Left ventricle myocardium inferior (tissue), 1 donor: ENCODE results near the gene SPATA25. TPM values are rescaled to one million over a fixed set of nuclear protein-coding genes. Genes with fewer than 3 reads are reported as not detected.

Source experiments
- DNase-seq: peaks from one replicate; pipeline ENCODE4 v3.0.0-alpha.2; 2020
- H3K27ac ChIP-seq: fragments of 200-600 bp; replicated peaks from 2 replicates; pipeline ENCODE4 v1.8.0; 2021
- H3K27me3 ChIP-seq: fragments of 200-600 bp; 2 replicates; pipeline ENCODE4 v1.8.0; 2021; ENCODE audit warnings: low read depth
- H3K36me3 ChIP-seq: fragments of 200-600 bp; 2 replicates; pipeline ENCODE4 v1.8.0; 2021
- H3K4me1 ChIP-seq: fragments of 200-600 bp; 2 replicates; pipeline ENCODE4 v1.8.0; 2021
- H3K4me3 ChIP-seq: fragments of 200-600 bp; 2 replicates; pipeline ENCODE4 v1.8.0; 2021; ENCODE audit warnings: mild to moderate bottlenecking, moderate library complexity
- H3K9me3 ChIP-seq: fragments of 200-600 bp; replicated peaks from 2 replicates; pipeline ENCODE4 v1.8.0; 2021
- intact Hi-C: fragments of 100-400 bp; cut with micrococcal nuclease; formaldehyde crosslinking; loops from one replicate; pipeline ENCODE4 v1.11.0; 2022
- total RNA-seq: library from RNA; stranded (reverse); fragmentation: NEBNext Ultra II Directional; extraction: Animal tissue kit (Norgen Biotek cat#: 25700); gene quantifications from one replicate; pipeline ENCODE4 v1.2.1, GENCODE V29; 2021
- TF ChIP-seq, protein P1 (sequence below): fragments of 200-600 bp; IDR thresholded peaks from 2 replicates; pipeline ENCODE4 v1.8.0; 2021; ENCODE audit warnings: antibody characterized with exemption, mild to moderate bottlenecking, borderline replicate concordance
- donor health status: DM: no; HTN: yes; CAD: no; lungs with severe emphysema.

SPATA25 gene
- total RNA-seq, 1 donor from 2014 or later, result 2.4 TPM

DNA sequence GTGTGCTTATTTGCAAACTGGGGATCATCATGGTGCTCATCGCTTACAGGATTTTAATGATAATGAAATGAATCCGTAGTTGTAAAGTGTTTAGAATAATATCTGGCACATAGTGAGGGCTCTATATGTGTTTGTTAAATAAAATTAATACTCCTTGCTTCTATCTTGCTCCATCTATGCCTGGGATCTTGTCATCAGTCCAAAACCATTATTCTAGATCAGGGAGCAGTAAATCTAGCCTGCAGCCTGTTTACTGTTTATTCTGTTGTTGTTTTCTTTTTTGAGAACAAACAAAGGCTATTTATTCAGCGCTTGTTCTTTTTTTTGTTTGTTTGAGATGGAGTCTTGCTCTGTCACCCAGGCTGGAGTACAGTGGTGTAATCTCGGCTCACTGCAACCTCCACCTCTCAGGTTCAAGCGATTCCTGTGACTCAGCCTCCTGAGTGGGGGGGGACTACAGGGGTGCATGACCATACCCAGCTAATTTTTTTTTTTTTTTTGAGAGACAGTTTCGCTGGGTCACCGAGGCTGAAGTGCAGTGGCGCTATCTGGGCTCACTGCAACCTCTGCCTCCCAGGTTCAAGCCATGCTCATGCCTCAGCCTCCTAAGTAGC lies 38.3 kb downstream of the SPATA25 start:
- intact Hi-C loops, result no loop called here
- Histone ChIP-seq H3K27ac (no peak overlapping the region), H3K9me3 (no peaks in the 10 kb centered on the region), H3K4me3 (no peak overlapping the region), H3K4me1 (peaks cover 14% of the 10 kb centered on the region), H3K27me3 (no peaks in the 10 kb centered on the region), H3K36me3 (peaks cover 68% of the 10 kb centered on the region)
- TF ChIP-seq, protein P1, sequence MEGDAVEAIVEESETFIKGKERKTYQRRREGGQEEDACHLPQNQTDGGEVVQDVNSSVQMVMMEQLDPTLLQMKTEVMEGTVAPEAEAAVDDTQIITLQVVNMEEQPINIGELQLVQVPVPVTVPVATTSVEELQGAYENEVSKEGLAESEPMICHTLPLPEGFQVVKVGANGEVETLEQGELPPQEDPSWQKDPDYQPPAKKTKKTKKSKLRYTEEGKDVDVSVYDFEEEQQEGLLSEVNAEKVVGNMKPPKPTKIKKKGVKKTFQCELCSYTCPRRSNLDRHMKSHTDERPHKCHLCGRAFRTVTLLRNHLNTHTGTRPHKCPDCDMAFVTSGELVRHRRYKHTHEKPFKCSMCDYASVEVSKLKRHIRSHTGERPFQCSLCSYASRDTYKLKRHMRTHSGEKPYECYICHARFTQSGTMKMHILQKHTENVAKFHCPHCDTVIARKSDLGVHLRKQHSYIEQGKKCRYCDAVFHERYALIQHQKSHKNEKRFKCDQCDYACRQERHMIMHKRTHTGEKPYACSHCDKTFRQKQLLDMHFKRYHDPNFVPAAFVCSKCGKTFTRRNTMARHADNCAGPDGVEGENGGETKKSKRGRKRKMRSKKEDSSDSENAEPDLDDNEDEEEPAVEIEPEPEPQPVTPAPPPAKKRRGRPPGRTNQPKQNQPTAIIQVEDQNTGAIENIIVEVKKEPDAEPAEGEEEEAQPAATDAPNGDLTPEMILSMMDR, result no peak
- no peak for DNase-seq

DNA sequence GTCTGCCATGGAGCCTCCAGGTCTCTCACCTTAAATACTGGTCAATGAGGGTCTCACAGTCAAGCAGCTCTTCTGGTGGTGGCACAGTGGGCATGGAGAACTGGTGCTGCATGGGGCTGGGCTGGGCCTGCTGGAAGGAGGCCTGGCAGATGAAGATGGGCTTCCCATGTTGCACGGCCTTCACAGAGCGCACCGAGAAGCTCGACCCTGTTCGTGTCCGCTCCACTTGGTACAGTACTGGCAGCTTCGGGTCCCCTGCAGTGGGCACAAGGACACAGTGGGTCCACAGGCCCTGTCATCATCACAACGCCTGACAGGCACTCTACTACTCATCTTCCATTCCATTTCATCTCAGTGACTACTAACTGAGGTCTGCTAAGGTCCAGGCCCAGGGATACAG lies 39.0 kb downstream of the SPATA25 start:
- TF ChIP-seq, protein P1, result no peak
- no peak for DNase-seq
- Histone ChIP-seq H3K4me3 (no peak overlapping the region), H3K36me3 (peaks cover 69% of the 10 kb centered on the region), H3K4me1 (peaks cover 21% of the 10 kb centered on the region), H3K27me3 (no peaks in the 10 kb centered on the region), H3K9me3 (no peaks in the 10 kb centered on the region), H3K27ac (no peak overlapping the region)
- intact Hi-C loops, result no loop called here

DNA sequence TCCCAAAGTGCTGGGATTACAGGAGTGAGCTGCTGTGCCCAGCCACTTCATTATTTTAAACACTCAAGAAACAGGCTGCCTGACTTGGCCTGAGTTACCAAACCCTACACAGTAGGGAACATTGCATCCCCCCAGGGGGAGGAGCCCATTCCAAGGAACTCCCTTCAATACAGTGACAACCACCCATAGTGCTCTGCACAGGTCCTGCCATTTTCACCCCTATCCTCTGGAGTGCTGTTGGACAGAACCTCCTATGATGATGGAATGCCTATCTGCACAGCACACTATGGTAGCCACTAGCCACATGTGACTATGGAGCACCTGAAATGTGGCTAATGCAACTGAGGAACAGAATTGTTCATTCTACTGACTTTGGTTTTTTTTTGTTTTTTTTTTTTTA lies 42.0 kb downstream of the SPATA25 start:
- Histone ChIP-seq H3K27me3 (no peaks in the 10 kb centered on the region), H3K4me1 (peaks cover 38% of the 10 kb centered on the region), H3K9me3 (no peaks in the 10 kb centered on the region), H3K36me3 (peaks cover 92% of the 10 kb centered on the region), H3K27ac (no peak overlapping the region), H3K4me3 (no peak overlapping the region)
- intact Hi-C loops, result no loop called here
- TF ChIP-seq, protein P1, result no peak
- no peak for DNase-seq

DNA sequence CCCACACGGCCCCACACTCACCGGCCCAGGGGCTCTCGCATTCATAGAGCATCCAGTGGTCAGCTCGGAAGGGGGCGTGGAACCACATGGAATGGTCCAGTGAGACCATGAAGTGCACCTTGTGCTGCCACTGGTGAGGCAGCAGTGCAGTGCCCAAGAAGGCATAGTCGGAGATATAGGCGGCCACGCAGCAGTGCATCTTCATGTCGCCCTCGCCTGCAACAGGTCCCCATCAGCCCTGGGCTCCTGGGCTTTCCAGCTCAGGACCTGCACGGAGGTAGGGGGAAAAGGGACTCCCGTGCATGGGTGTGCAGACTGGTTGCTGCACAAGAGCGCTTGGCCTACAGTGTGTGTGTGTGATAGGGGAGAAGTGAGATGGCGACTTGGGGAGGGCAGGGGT lies 43.9 kb downstream of the SPATA25 start:
- no peaks in the 10 kb centered on the region for H3K9me3 ChIP-seq
- H3K4me3 ChIP-seq, result no peak overlapping the region
- no peak for DNase-seq
- peaks cover 38% of the 10 kb centered on the region for H3K4me1 ChIP-seq
- peaks cover 93% of the 10 kb centered on the region for H3K36me3 ChIP-seq
- peak overlapping the region; percentile 32 for H3K27ac ChIP-seq
- intact Hi-C loops, result no loop called here
- TF ChIP-seq, protein P1, result no peak
- no peaks in the 10 kb centered on the region for H3K27me3 ChIP-seq

DNA sequence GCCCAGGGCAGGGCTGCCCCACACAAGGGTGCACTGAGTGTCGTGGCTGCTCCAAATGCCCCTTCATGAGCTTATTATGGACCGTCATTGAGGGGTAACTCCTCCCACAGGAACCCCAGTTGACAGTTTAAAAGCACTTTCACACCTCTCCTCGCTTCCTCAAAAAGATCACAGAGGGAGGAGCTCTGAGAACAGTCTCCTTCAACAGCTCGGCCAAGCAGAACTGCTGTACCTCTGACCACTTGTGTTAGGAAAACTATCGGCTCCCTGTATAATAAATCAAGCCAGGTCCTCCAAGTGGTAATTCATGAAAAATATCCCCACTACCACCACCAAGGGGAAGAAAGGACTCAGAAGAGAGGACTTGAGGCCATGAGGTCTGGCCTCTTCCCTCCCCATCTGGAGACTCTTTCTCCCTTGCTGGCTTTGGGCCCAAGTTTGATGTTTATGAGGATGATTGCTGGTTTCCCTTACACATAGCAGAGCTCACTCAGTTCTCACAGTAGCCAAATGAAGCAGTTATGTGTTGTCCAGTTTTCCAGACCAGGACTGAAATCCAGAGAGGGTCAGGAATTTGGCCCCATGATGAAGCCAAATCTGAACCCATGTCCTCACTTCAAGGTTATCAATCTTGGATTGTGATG lies 45.1 kb downstream of the SPATA25 start:
- intact Hi-C loops, result no loop called here
- Histone ChIP-seq H3K36me3 (peaks cover 96% of the 10 kb centered on the region), H3K4me1 (peaks cover 40% of the 10 kb centered on the region), H3K4me3 (no peak overlapping the region), H3K9me3 (no peaks in the 10 kb centered on the region), H3K27me3 (no peaks in the 10 kb centered on the region), H3K27ac (peak overlapping the region; percentile 32)
- TF ChIP-seq, protein P1, result no peak
- no peak for DNase-seq
